ENCODE results near the gene DHRS12.

DNA sequence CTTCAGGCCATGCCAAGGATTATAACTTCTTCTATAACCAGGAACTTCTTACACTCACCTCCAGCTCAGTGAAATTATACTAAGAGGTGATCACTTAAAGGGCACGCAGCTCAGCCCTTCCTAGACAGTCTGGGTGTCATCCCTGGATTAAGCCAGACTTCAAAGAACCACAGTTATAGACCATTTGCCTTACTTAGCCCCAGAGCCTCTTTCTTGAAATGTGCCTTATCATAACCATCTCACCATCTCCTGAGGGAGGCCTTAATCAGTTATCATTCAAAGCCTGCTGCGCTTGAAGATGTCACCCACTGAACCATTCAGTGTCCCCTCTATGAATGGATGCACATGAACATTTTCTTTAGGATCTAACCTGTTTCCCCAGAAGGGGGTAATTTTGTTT lies 10.1 kb upstream of the DHRS12 start:
- TF ChIP-seq POLR2A (IDR thresholded peaks at IDR 0.05): no peak
- TF ChIP-seq, protein P1, sequence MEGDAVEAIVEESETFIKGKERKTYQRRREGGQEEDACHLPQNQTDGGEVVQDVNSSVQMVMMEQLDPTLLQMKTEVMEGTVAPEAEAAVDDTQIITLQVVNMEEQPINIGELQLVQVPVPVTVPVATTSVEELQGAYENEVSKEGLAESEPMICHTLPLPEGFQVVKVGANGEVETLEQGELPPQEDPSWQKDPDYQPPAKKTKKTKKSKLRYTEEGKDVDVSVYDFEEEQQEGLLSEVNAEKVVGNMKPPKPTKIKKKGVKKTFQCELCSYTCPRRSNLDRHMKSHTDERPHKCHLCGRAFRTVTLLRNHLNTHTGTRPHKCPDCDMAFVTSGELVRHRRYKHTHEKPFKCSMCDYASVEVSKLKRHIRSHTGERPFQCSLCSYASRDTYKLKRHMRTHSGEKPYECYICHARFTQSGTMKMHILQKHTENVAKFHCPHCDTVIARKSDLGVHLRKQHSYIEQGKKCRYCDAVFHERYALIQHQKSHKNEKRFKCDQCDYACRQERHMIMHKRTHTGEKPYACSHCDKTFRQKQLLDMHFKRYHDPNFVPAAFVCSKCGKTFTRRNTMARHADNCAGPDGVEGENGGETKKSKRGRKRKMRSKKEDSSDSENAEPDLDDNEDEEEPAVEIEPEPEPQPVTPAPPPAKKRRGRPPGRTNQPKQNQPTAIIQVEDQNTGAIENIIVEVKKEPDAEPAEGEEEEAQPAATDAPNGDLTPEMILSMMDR (IDR thresholded peaks at IDR 0.05): no peak

Data from lower leg skin (tissue), 3 donors.